GM13976 (cell line): ENCODE measurements around the gene MED22.

ENCODE experiments used
- DNase-seq: peaks from one replicate; pipeline ENCODE4 v3.0.0; 2012; ENCODE audit warnings: low spot score
- CTCF ChIP-seq: IDR thresholded peaks from 2 replicates; pipeline ENCODE4 v1.5.1; 2012; ENCODE audit warnings: borderline replicate concordance, mild to moderate bottlenecking; ENCODE audit not compliant: insufficient read depth; ENCODE audit errors: extremely low read depth, missing control alignments, control extremely low read depth
- in situ Hi-C: fragments of 300-500 bp; cut with MboI; formaldehyde crosslinking; loops from one replicate; pipeline ENCODE4 v1.12.0; 2022; ENCODE audit warnings: low sequenced_read_pairs, mixed read lengths, inconsistent platforms; ENCODE audit not compliant: unreplicated experiment

MED22 gene

GRCh38 chr9:133315997-133316396 lies 31.9 kb downstream of the MED22 start:
- TF ChIP-seq CTCF = no peak
- in situ Hi-C loops = no loop called here
- no peak for DNase-seq

GRCh38 chr9:133309608-133310007 lies 38.3 kb downstream of the MED22 start:
- in situ Hi-C loops = no loop called here
- no peak for TF ChIP-seq CTCF

GRCh38 chr9:133307301-133307700 lies 40.6 kb downstream of the MED22 start:
- no peak for DNase-seq
- in situ Hi-C loops = no loop called here
- TF ChIP-seq CTCF = no peak

More at GRCh38 chr9:133309608-133310007, 38.3 kb downstream of the MED22 start:
- DNase-seq = no peak

- no peak for DNase-seq
- TF ChIP-seq CTCF = no peak
- in situ Hi-C loops = no loop called here
These were observed 41.4 kb downstream of the MED22 start for GRCh38 chr9:133306242-133307204.

GRCh38 chr9:133305731-133306130 lies 42.2 kb downstream of the MED22 start:
- in situ Hi-C loops = no loop called here
- TF ChIP-seq CTCF = no peak
- DNase-seq = no peak

- in situ Hi-C loops = no loop called here
- no peak for TF ChIP-seq CTCF
- DNase-seq = no peak
These were observed 43.2 kb downstream of the MED22 start for GRCh38 chr9:133304477-133305377.
